HG02610 (cell line): ENCODE measurements around the gene BNC2.

Experiments
- ATAC-seq: cut with Tn5 transposase; IDR thresholded peaks from one replicate; pipeline ENCODE4 v1.9.1; 2021; ENCODE audit warnings: mild to moderate bottlenecking, moderate library complexity; ENCODE audit not compliant: unreplicated experiment

Gene BNC2

GRCh38 chr9:16817514-16817913, 53.0 kb downstream of the BNC2 start:
- no peak for ATAC-seq

DNA sequence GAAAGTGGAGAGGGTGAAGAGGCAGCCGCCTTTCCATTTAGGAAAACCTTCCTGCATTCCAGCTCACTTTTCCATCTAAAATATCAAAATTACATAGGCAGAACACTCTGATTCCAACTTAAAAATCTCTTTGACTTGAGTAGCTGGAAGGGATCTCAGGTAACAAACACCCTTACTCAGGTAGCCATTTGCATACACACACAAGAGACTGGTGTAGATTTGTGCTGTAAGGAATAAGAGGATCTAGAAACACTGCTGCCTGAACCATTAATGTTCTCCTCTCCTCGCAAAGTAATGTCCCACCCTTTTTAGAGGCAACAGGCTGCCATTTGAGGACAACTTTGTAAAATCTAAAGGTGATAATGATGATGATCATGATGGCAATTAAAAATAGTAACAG, 53.5 kb downstream of the BNC2 start:
- no peak for ATAC-seq

DNA sequence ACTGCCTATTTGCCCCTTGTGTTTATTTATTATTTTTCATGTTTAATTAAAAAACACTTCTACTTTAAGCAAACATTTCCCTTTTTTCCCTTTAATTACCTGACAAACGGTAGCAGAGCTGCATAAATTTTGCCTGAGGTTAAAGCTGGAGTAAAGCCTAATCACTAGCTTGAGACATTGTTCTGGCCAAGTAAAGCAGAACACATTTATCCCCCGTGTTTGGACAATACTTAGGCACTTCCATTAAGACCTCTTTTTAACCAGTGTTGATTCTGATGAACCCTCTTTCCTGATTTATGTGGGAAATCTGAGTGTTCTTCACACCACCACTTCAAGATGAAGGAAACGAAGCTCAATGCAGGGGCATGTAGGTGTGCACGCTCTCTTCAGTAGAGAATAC, 54.5 kb downstream of the BNC2 start:
- ATAC-seq = no peak

DNA sequence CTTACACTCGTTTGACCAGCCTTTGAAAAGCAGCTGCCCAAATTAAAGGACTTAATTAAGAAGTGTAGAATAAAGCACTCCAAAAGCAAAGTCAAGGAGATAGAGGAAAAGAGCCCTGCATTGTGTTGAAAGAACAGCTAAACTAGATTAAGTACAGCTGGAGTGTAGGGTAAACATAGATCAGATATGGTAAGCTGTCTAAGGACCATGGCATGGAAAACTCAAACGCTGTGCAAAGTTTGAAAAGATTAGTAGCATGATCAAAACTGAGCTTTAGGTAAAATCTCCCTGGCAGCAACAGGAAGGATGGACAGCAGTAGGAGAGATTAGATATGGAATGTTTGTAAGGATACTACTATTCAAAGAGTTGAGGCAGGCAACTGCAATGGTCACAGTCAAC, 55.4 kb downstream of the BNC2 start:
- no peak for ATAC-seq

- ATAC-seq = no peak
Measured at GRCh38 chr9:16813838-16814237, 56.6 kb downstream of the BNC2 start.

DNA sequence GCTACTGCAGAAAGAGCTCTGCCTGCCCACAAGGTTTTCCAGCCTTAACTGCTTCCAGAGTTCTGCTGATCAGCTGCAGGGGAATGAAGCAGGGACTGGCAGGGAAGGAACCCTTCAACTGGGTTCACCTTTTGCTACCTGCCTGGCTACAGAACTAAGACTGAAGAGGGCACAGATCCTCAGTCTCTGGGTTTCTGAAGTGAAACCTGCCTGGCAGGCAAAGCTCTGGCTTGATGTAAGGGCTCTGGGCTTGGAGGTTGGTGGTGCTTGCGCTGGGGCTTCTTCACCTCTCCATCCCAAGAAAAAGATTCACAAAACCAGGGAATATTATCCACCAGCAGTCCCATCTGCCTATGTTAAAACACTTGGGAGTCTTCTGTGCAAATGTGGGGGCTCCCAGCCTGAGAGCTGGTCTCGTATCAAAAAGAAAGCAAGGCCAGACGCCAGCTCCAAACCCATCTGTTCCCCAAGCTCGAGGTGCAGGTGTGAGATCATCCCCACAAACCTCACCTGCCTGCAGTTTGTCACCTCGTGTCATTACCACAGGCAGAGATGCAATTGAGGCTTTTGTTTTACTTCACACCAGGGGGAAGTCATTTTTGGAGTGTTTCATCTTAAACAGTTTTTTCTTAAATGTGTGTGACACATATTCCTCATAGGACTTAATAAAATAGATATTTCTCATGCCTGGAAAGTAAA, 58.3 kb downstream of the BNC2 start:
- no peak for ATAC-seq

DNA sequence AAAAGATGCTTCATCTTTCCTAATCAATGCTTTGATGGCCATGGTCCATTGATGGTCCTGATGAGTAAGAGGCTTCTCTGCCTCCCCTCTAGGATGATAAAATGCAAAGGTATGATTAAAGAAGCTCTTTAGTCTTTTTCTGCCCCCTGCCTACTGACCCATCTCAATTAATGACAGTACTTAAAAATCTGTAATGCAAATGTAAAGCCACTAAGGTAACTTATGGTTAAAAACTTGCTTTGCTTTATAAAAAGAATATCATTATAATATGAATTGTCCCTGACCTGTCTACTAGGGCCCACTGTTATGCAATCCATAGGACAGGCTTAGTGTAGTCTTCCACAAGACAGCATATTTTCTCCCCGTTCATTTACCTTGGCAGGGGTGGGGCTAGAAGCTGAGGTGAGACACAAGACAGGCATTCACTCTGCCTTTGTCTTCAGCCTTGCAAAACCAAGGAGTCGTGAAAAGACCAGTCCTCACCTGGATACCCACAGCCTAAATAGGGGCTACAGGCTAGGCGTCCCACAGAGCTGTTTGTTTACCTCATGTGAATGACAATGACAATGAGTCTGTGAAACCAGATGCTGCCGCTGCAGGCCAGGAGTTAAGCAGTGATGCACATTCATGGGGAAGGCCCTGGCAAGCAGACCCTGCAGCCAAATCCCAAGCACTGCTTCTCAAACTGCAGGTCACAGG, 60.4 kb downstream of the BNC2 start:
- ATAC-seq = no peak

DNA sequence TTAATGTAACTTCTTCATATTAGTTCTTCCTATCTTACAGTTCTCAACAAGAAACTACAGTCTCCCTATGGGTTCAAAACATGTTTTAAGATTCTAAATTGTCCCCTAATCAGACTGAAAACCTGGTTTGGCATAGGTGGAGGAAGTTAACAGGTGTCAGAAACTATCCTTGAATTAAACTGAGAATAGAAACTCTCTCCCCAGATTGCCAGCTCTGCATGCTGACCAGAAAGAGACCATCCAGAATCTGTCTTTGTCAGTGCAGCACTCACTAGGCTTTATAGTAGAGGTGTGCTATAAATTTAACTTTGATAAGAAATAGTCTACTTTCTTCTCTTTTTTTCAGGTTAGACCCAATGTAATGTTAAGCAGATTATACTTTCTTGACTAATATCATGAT, 63.8 kb downstream of the BNC2 start:
- no peak for ATAC-seq

- ATAC-seq = no peak
Measured at GRCh38 chr9:16803648-16804047, 66.8 kb downstream of the BNC2 start.

DNA sequence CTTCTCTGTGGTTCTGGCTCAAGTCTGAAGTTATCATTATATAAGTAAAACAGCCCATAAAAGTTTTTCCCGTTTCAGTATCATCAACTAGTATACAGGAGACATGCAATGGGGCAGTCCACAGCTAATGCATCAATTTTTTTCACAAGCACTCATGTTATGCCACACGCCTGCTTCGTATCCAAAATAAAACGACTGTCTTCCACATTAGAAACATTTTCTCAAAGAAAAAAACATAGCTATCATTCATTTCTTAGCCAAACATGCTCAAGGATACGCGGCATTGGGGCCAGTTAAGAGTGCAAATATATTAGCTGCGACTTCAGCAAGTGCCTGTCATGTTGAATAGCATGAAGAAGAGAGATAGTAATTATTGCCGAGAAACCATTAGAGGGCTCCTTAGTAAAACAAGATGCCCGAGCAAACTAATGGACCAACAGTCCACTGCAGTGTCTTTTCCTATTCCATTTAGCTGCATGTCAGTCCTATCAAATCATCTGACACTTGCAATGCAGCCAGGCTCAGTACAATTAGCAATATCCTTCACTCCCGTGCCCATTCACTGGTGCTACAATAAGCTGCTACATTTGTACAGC, 68.5 kb downstream of the BNC2 start:
- ATAC-seq = no peak

GRCh38 chr9:16796304-16796825, 74.1 kb downstream of the BNC2 start:
- ATAC-seq = no peak

- no peak for ATAC-seq
Measured at GRCh38 chr9:16794871-16795639, 75.4 kb downstream of the BNC2 start.

DNA sequence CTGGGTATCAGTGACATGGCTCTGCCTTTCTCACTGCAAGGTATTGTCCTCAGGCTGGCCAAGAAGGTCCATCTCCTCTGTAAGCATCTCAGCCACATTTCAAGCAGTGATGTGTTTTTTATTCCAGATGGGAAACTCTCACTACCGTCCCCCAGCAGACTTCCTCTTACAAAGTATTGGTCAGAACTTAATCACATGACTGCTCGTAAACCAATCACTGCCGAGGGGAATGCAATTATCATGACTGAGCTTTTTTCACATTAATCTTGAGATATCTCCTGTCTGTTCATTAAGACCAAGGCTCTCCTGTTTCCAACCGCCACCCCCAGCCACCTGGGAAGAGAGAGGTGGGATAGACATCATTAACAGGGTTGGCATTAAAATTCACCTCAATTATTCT, 76.4 kb downstream of the BNC2 start:
- ATAC-seq = no peak

DNA sequence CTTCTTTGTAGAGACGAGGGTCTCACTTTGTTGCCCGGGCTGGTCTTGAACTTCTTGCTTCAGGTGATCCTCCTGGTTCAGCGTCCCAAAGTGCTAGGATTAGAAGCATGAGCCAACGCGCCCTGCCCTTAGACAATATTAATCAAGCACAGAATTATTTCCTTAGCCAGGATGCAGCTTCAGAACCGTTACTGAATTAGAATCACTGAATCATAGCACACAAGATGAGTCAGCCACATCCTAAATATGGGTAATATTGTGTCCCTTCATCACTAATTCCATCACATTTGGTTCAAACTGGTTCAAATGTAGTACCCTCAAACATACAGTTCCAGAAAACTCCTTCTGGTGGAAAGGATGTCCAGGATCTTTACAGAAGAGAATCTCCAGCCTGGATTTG, 82.7 kb downstream of the BNC2 start:
- no peak for ATAC-seq

DNA sequence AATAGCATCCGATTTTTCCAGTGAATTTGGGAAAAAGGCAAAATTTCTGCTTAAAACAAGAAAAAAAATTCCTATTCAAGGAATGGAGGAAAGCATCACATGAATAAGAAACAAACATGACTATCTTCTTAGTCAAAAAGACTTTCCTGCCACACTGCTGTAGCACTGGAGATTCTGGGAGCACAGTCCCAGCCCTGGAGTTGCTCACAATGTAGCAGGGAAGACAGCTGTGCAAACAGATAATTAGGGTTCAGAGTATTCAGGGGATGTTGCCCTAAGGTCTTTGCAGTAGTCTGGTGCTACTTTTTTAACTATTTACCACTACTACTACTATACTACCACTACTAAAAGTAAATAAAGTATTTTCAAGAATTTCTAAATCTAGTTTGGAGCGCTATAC, 86.5 kb downstream of the BNC2 start:
- no peak for ATAC-seq

DNA sequence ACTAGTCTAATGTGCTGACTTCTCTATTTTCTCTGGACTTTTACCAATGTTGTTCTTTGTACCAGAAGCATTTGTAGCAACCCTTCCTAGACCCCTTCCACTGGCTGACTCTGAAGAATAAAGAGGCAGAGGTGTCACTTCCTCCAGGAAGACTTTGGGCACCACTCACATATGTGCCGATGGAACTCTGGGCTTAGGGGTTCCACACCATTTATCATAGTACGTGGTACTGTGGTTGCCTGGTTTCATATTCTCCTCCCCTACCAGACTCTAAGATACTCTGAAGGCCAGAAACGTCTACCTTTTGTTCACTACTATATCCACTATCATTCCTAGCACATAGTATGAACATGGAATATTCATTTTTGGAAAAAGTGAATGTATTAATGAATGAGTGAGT, 88.0 kb downstream of the BNC2 start:
- no peak for ATAC-seq

DNA sequence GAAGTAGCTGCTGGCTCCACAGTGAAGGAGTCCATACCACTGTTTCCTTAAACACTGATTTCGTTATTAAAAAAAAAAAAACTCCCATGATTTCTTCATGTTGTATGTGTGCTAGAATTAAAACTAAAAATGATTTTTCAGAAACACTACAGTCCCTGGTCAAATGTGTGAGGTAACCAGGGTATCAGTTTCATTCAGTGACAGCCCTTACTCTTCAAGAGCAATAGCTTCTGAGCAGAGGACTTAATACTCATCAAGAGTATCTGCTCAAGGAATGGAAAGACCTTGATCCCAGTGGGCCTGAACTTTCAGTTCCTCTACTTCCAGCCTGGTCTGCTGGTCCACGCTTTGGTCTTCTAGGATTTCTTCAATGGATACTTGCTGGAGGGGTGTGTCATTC, 95.1 kb downstream of the BNC2 start:
- no peak for ATAC-seq

DNA sequence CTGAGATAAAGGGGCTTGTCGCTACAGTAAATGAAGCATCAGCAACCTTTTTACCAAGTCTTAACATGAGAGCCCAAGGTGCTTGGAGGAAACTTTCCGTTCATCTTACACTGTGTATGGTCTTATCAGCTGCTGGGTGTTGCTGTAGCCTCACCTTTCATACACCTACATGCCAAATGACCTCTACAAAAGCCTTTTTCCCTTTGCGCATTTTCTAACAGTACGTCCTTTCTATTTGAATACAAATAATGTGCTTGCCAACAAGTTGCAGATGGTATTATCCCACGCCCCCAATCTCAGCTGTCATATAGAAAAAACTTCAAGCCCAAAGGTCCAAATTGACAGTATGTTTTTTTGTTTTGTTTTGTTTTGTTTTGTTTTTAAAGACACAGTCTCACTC, 96.9 kb downstream of the BNC2 start:
- ATAC-seq = no peak

DNA sequence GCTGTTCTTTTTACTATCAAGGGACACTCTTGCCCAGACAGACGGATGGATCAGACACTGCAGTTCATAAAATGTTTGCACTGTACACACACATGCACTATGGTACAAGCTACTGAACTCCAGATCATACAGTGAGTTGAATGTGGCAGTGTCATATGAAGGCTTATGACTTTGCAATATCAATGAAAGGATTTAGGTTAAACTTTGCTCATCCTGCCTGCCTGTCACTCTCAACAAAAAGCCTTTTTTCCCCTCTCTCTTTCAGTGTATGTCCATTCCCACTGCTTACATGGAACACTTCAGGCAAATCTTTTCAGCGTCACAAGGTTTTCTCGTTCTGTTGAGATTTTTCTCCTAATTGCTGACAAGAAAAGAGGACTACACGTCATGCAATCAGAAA, 97.4 kb downstream of the BNC2 start:
- no peak for ATAC-seq

- ATAC-seq = no peak
Measured at GRCh38 chr9:16771356-16771755, 99.1 kb downstream of the BNC2 start.

DNA sequence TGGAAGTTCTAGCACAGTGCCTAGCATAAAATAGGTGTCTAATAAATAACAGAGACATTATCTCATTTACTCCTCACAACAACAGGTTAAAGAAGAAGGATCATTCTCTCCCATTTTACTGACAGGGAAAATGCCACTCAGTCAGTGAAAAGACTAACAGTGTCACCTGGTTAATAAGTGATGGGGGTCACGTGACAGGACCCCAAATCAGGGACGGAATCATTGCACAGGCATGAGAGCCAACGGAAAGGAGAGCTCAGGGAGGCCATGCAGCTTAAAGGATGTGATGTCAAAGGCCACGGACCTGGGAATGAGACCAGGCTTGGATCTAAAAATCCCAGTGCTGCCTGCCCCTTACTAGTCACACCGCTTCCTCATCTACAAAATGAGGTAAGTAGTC, 101.2 kb downstream of the BNC2 start:
- no peak for ATAC-seq
